HepG2 (cell line): Measurements from ENCODE around the gene NUP214. TPM values are rescaled to one million over a fixed set of nuclear protein-coding genes. Genes with fewer than 3 reads are reported as not detected.
A peak's percentile ranks its signal among the peaks of the same experiment; 100 is the strongest.

ENCODE experiments used
- ATAC-seq: fragments of 200-7000 bp; cut with Tn5 transposase; 3 replicates; pipeline ENCODE4 v1.9.1; 2020; ENCODE audit warnings: mild to moderate bottlenecking, moderate library complexity
- BruUV-seq: library from RNA; stranded (reverse); fragments of 400-500 nt; replicated peaks from 2 replicates; lab custom pipeline; 2021; lab: Mats Ljungman, UMichigan
- CTCF ChIA-PET: fragments of 300-600 bp; formaldehyde crosslinking; extraction: SDS; loops from one replicate; lab custom pipeline; 2021; ENCODE audit warnings: low total read pairs, inconsistent platforms, low intra/inter-chr PET ratio; lab: Yijun Ruan, JAX
- POLR2A ChIA-PET: fragments of 350-600 bp; sonication (Branson Sonifier 250); formaldehyde crosslinking; loops from one replicate; lab custom pipeline; 2020; ENCODE audit warnings: antibody characterized with exemption, inconsistent platforms; lab: Yijun Ruan, JAX
- DNase-seq: peaks from one replicate; pipeline ENCODE4 v3.0.0-alpha.2; 2015; ENCODE audit warnings: low spot score
- FAIRE-seq: peaks from 3 replicates; lab custom pipeline; 2011; peaks lifted over from hg19 to GRCh38; lab: Jason Lieb, UNC
- H2AFZ ChIP-seq: one replicate; pipeline ENCODE4 v1.6.1; 2011; ENCODE audit warnings: low read length, inconsistent platforms
- H3K27ac ChIP-seq: fragments of 300-600 bp; 3 replicates; pipeline ENCODE4 v1.8.0; 2011; ENCODE audit warnings: mixed run types, mild to moderate bottlenecking, mixed read lengths, low read length, inconsistent platforms; ENCODE audit not compliant: insufficient read depth; ENCODE audit errors: extremely low read length
- H3K27me3 ChIP-seq, 2 experiments: fragments of 200-600 bp in 1 of 2; 2 replicates in 1 of 2; 3 replicates in 1 of 2; pipeline versions ENCODE4 v1.6.0 to v1.8.0; 2011; ENCODE audit warnings: low read length in 2 of 2, mild to moderate bottlenecking in 2 of 2, moderate library complexity in 2 of 2, inconsistent platforms in 1 of 2; ENCODE audit not compliant: insufficient read depth in 2 of 2, control insufficient read depth in 1 of 2
- H3K36me3 ChIP-seq, 2 experiments: fragments of 200-600 bp in 1 of 2; replicated peaks in 1 of 2; 2 replicates in 1 of 2; 3 replicates in 1 of 2; pipeline versions ENCODE4 v1.5.1 to v1.8.0; 2011; ENCODE audit warnings: low read length in 2 of 2, inconsistent platforms in 1 of 2; ENCODE audit not compliant: insufficient read depth in 2 of 2, control insufficient read depth in 1 of 2
- H3K4me1 ChIP-seq: 2 replicates; pipeline ENCODE4 v1.5.1; 2012; ENCODE audit warnings: low read length, inconsistent platforms; ENCODE audit not compliant: insufficient read depth
- H3K4me2 ChIP-seq: 2 replicates; pipeline ENCODE4 v1.6.0; 2011; ENCODE audit warnings: low read depth, low read length, inconsistent platforms
- H3K4me3 ChIP-seq, 3 experiments: fragments of 200-600 bp in 1 of 3; sonication (generic), shearing (Covaris generic) in 1 of 3; replicated peaks in 1 of 3; 2 replicates each; pipeline ENCODE4 v1.5.1; 2011 to 2016; ENCODE audit warnings: low read length in 3 of 3, inconsistent platforms in 2 of 3, low read depth in 2 of 3, mild to moderate bottlenecking in 2 of 3, control low read depth in 1 of 3, mixed read lengths in 1 of 3; ENCODE audit not compliant: insufficient read depth in 1 of 3
- H3K79me2 ChIP-seq: one replicate; pipeline ENCODE4 v1.6.1; 2011; ENCODE audit warnings: low read length, inconsistent platforms; ENCODE audit not compliant: insufficient read depth
- H3K9ac ChIP-seq: 2 replicates; pipeline ENCODE4 v1.6.0; 2011; ENCODE audit warnings: mild to moderate bottlenecking, low read depth, low read length, inconsistent platforms; ENCODE audit not compliant: insufficient read depth
- H3K9me3 ChIP-seq: 2 replicates; pipeline ENCODE4 v1.5.1; 2012; ENCODE audit warnings: mild to moderate bottlenecking, low read length
- H4K20me1 ChIP-seq: 2 replicates; pipeline ENCODE4 v1.6.0; 2011; ENCODE audit warnings: inconsistent platforms, mild to moderate bottlenecking, low read length, moderate library complexity; ENCODE audit not compliant: insufficient read depth
- CEBPB ChIP-seq: IDR thresholded peaks from 2 replicates; pipeline ENCODE4 v1.6.1; 2011; ENCODE audit warnings: low read depth, low read length, improper control_type of control experiment, borderline replicate concordance
- ETV5 ChIP-seq: IDR thresholded peaks from 2 replicates; pipeline ENCODE4 v1.6.1; 2018; ENCODE audit warnings: missing biosample characterization, missing genetic modification reagents, inconsistent platforms, borderline replicate concordance
- FOXK2 ChIP-seq: fragments of 450-650 bp; IDR thresholded peaks from 2 replicates; pipeline ENCODE4 v1.6.1; 2016
- PLSCR1 ChIP-seq: sonication (generic); formaldehyde crosslinking; IDR thresholded peaks from 2 replicates; pipeline ENCODE4 v1.5.0; 2020; ENCODE audit warnings: missing genetic modification reagents, mild to moderate bottlenecking, borderline replicate concordance
- PRPF4 ChIP-seq: fragments of 200-400 bp; formaldehyde crosslinking; IDR thresholded peaks from 2 replicates; pipeline ENCODE4 v1.6.1; 2016; ENCODE audit warnings: low read length, low read depth; ENCODE audit not compliant: poor library complexity, severe bottlenecking
- SPEN ChIP-seq: sonication (generic); formaldehyde crosslinking; IDR thresholded peaks from 2 replicates; pipeline ENCODE4 v1.5.1; 2020; ENCODE audit warnings: low read depth, mild to moderate bottlenecking, missing genetic modification reagents
- ZFX ChIP-seq: sonication (generic); formaldehyde crosslinking; IDR thresholded peaks from 2 replicates; pipeline ENCODE4 v1.4.0; 2020; ENCODE audit warnings: mild to moderate bottlenecking, low read depth, missing genetic modification reagents, moderate library complexity
- ZNF564 ChIP-seq: sonication (generic); formaldehyde crosslinking; IDR thresholded peaks from 2 replicates; pipeline ENCODE4 v1.8.1; 2023; ENCODE audit warnings: mild to moderate bottlenecking, missing genetic modification reagents
- ZNF629 ChIP-seq: sonication (generic); formaldehyde crosslinking; conservative IDR thresholded peaks from 2 replicates; pipeline ENCODE4 v1.5.0; 2020; ENCODE audit warnings: missing genetic modification reagents
- ZNF816 ChIP-seq: sonication (generic); formaldehyde crosslinking; IDR thresholded peaks from 2 replicates; pipeline ENCODE4 v1.8.0; 2022; ENCODE audit warnings: missing genetic modification reagents, mild to moderate bottlenecking, borderline replicate concordance
- WGBS: methylation state at CpG from one replicate; pipeline ENCODE4 v1.1.6; 2017; ENCODE audit warnings: low lambda C conversion rate; 5-methylcytosine and 5-hydroxymethylcytosine counted together
- in situ Hi-C: cut with HindIII; loops from 2 replicates; pipeline ENCODE4 v1.10.0; 2017; ENCODE audit warnings: low pct_unique_long_range_greater_than_20kb; ENCODE audit not compliant: extremely low pct_ligation_motif_present
- intact Hi-C: fragments of 100-400 bp; cut with micrococcal nuclease; formaldehyde crosslinking; loops from one replicate; pipeline ENCODE4 v1.10.0; 2022; ENCODE audit not compliant: unreplicated experiment
- polyA plus RNA-seq, 8 experiments: library from polyadenylated mRNA; depleted of rRNA in 3 of 8; stranded (reverse) in 7 of 8; unstranded in 1 of 8; fragments of >200 nt; fragmentation: Illumina TruSeq in 4 of 8; extraction: Trizol in 4 of 8; gene quantifications; 2 replicates each; pipeline versions ENCODE4 v1.2.1 to v1.2.3, GENCODE V29; 2011 to 2016; ENCODE audit warnings: low read depth in 4 of 8, missing spikeins in 1 of 8, mixed read lengths in 1 of 8; ENCODE audit not compliant: insufficient read depth in 1 of 8
- total RNA-seq, 5 experiments: library from RNA; depleted of rRNA; stranded (reverse); fragments of >200 nt; fragmentation: Illumina TruSeq; extraction: Trizol; gene quantifications; 2 replicates each; pipeline ENCODE4 v1.2.3, GENCODE V29; 2016; ENCODE audit warnings: low read depth in 1 of 5
- TF ChIP-seq, protein P1 (sequence below): sonication (generic); formaldehyde crosslinking; IDR thresholded peaks from 2 replicates; pipeline ENCODE4 v1.4.0; 2020; ENCODE audit warnings: missing genetic modification reagents; ENCODE audit errors: not compliant biosample characterization
- TF ChIP-seq, protein P2 (sequence below): sonication (generic); formaldehyde crosslinking; IDR thresholded peaks from 2 replicates; pipeline ENCODE4 v1.5.1; 2020; ENCODE audit warnings: mild to moderate bottlenecking, missing genetic modification reagents, moderate library complexity

Gene NUP214
- total and polyA plus RNA-seq, 2 of the 13 experiments (the other 11 are each of a cell fraction or from before 2014, with no cell fraction given) = 8.4 to 16.0 TPM

GRCh38 chr9:131272212-131272611 lies 146.8 kb downstream of the NUP214 start:
- FAIRE-seq (no peak), ATAC-seq (no peak), DNase-seq (no peak)
- peaks cover 17 to 39% of the 10 kb centered on the region in 2 experiments for H3K27me3 ChIP-seq
- H3K36me3 ChIP-seq = no peaks in the 10 kb centered on the region
- ChIA-PET CTCF (no interaction called here), POLR2A (no interaction called here)
- no peak overlapping the region for H2AFZ ChIP-seq
- no TSS peak for BruUV-seq
- H3K9ac ChIP-seq = no peak overlapping the region
- H3K9me3 ChIP-seq = no peaks in the 10 kb centered on the region
- no peak overlapping the region for H3K4me2 ChIP-seq
- TF ChIP-seq PLSCR1 (no peak), PRPF4 (no peak), SPEN (CRISPR knock-in tag) (no peak), FOXK2 (no peak), ZNF564 (CRISPR knock-in tag) (no peak)
- no peak overlapping the region for H3K4me3 ChIP-seq
- intact Hi-C loops (loop anchor here (10.0 kb wide), 1 partner anchor 53 kb away; no protein-coding TSS in a partner anchor), in situ Hi-C loops (no loop called here)
- no peaks in the 10 kb centered on the region for H4K20me1 ChIP-seq
- no peaks in the 10 kb centered on the region for H3K79me2 ChIP-seq
- peaks cover 70% of the 10 kb centered on the region for H3K4me1 ChIP-seq
- 81% methylated on average over 2 of the region's 3 CpGs for WGBS
- no peak overlapping the region for H3K27ac ChIP-seq

DNA sequence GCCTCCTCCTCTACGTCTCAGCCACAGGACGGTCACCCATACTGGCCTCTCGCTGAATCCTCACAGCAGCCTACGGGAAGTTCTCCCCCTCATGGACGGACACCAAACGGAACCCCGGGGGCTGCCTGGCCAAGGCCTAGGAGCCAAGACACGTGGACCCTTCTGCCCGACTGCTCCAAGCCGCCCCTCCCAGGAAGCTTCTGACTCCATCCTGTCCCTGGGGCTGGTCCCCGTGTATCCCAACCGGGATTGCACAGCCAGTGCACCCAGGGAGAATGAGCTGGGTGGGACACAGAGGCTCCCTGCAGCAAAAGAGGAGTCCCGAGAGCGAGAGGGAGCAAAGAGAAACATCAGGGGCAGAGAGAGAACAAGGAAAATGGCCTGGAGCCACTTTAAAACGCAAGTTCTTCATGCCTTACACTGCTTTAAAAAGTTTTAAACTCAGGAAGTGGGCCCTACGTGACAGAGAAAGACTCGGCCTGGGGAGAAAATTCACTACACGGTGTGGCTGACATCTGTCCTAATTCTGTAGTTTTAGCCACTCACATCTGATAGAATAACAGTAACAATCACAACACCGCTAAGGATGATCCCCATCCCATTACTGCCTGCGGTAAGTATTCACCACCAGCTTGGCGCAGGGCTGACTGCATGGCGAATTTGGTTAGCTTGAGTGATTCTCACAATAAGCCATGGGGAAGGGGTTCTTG lies 147.9 kb downstream of the NUP214 start:
- Histone ChIP-seq H3K27ac (no peak overlapping the region), H2AFZ (no peak overlapping the region), H3K4me3 (no peak overlapping the region), H4K20me1 (no peaks in the 10 kb centered on the region), H3K9me3 (no peaks in the 10 kb centered on the region), H3K4me2 (peak overlapping the region; percentile 2; the same call in 1 of the 2 replicates), H3K79me2 (no peaks in the 10 kb centered on the region), H3K4me1 (peaks cover 62% of the 10 kb centered on the region), H3K36me3 (no peaks in the 10 kb centered on the region), H3K27me3 (peaks cover 17 to 42% of the 10 kb centered on the region in 2 experiments), H3K9ac (no peak overlapping the region)
- ATAC-seq = no peak
- intact Hi-C loops = loop anchor here (10.0 kb wide), 1 partner anchor 52 kb away; no protein-coding TSS in a partner anchor
- ChIA-PET CTCF (no interaction called here), POLR2A (no interaction called here)
- WGBS = 37% methylated on average over 20 of the region's 22 CpGs
- no peak for FAIRE-seq
- in situ Hi-C loops = no loop called here
- no TSS peak for BruUV-seq
- peak; percentile 57; the same call in 1 of the 2 replicates for TF ChIP-seq ZNF629 (CRISPR knock-in tag)
- TF ChIP-seq CEBPB = no peak
- TF ChIP-seq, protein P1, sequence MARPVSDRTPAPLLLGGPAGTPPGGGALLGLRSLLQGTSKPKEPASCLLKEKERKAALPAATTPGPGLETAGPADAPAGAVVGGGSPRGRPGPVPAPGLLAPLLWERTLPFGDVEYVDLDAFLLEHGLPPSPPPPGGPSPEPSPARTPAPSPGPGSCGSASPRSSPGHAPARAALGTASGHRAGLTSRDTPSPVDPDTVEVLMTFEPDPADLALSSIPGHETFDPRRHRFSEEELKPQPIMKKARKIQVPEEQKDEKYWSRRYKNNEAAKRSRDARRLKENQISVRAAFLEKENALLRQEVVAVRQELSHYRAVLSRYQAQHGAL (CRISPR knock-in tag) = no peak
- TF ChIP-seq ETV5 (CRISPR knock-in tag) = no peak
- TF ChIP-seq ZNF816 (CRISPR knock-in tag) = no peak
- 0 out of 2 replicates have a peak, but pooled peaks have one; percentile 22 for TF ChIP-seq ZFX (CRISPR knock-in tag)
- TF ChIP-seq, protein P2, sequence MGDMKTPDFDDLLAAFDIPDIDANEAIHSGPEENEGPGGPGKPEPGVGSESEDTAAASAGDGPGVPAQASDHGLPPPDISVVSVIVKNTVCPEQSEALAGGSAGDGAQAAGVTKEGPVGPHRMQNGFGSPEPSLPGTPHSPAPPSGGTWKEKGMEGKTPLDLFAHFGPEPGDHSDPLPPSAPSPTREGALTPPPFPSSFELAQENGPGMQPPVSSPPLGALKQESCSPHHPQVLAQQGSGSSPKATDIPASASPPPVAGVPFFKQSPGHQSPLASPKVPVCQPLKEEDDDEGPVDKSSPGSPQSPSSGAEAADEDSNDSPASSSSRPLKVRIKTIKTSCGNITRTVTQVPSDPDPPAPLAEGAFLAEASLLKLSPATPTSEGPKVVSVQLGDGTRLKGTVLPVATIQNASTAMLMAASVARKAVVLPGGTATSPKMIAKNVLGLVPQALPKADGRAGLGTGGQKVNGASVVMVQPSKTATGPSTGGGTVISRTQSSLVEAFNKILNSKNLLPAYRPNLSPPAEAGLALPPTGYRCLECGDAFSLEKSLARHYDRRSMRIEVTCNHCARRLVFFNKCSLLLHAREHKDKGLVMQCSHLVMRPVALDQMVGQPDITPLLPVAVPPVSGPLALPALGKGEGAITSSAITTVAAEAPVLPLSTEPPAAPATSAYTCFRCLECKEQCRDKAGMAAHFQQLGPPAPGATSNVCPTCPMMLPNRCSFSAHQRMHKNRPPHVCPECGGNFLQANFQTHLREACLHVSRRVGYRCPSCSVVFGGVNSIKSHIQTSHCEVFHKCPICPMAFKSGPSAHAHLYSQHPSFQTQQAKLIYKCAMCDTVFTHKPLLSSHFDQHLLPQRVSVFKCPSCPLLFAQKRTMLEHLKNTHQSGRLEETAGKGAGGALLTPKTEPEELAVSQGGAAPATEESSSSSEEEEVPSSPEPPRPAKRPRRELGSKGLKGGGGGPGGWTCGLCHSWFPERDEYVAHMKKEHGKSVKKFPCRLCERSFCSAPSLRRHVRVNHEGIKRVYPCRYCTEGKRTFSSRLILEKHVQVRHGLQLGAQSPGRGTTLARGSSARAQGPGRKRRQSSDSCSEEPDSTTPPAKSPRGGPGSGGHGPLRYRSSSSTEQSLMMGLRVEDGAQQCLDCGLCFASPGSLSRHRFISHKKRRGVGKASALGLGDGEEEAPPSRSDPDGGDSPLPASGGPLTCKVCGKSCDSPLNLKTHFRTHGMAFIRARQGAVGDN (CRISPR knock-in tag) = peak; percentile 18
- DNase-seq = no peak
